A549 (cell line): ENCODE data around the gene STAP1. TPM values are rescaled to one million over a fixed set of nuclear protein-coding genes. Genes with fewer than 3 reads are reported as not detected.

Experiments used
- ATAC-seq, 2 experiments: fragments of 200-7000 bp in 1 of 2; fragments of >200 bp in 1 of 2; cut with Nextera tagmentation in 1 of 2; cut with Tn5 transposase in 1 of 2; 3 replicates each; pipeline versions ENCODE4 v1.8.0 to v1.9.1; 2018 to 2020; ENCODE audit warnings: mild to moderate bottlenecking in 1 of 2, moderate library complexity in 1 of 2
- CTCF ChIA-PET: fragments of 300-600 bp; sonication (Branson Sonifier 250); formaldehyde crosslinking; extraction: SDS; loops from one replicate; lab custom pipeline; 2021; ENCODE audit warnings: antibody characterized with exemption, inconsistent platforms; lab: Yijun Ruan, JAX
- POLR2A ChIA-PET: fragments of 350-600 bp; formaldehyde crosslinking; extraction: SDS; loops from one replicate; lab custom pipeline; 2021; ENCODE audit warnings: antibody characterized with exemption, inconsistent platforms; lab: Yijun Ruan, JAX
- DNase-seq, 2 experiments: peaks; one replicate each; pipeline versions ENCODE4 v3.0.0 to v3.0.0-alpha.2; 2011 to 2016; ENCODE audit warnings: low read depth in 1 of 2, low spot score in 1 of 2
- FAIRE-seq: peaks from 2 replicates; lab custom pipeline; 2011; peaks lifted over from hg19 to GRCh38; lab: Jason Lieb, UNC
- H3K27ac ChIP-seq, 2 experiments: fragments of >200 bp; sonication (Bioruptor Twin); formaldehyde crosslinking; 3 replicates each; pipeline ENCODE4 v1.5.1; 2016 to 2017
- H3K4me1 ChIP-seq: fragments of >200 bp; sonication (Bioruptor Twin); formaldehyde crosslinking; 3 replicates; pipeline ENCODE4 v1.6.1; 2016
- H3K4me2 ChIP-seq: fragments of >200 bp; sonication (Bioruptor Twin); formaldehyde crosslinking; 3 replicates; pipeline ENCODE4 v1.6.1; 2016
- H3K4me3 ChIP-seq: fragments of >200 bp; sonication (Bioruptor Twin); formaldehyde crosslinking; 3 replicates; pipeline ENCODE4 v1.5.1; 2016
- H3K9me3 ChIP-seq: fragments of >200 bp; sonication (Bioruptor Twin); formaldehyde crosslinking; 3 replicates; pipeline ENCODE4 v1.6.1; 2016
- ATOH8 ChIP-seq: fragments of 250-450 bp; sonication (Bioruptor Pico); IDR thresholded peaks from 2 replicates; pipeline ENCODE4 v1.5.0; 2020; ENCODE audit warnings: low read depth, mild to moderate bottlenecking, moderate library complexity
- CHD2 ChIP-seq: fragments of 150-350 bp; IDR thresholded peaks from 2 replicates; pipeline ENCODE4 v1.6.1; 2014; ENCODE audit warnings: low read length; ENCODE audit not compliant: partially characterized antibody
- E2F6 ChIP-seq: IDR thresholded peaks from 2 replicates; pipeline ENCODE4 v1.6.1; 2012; ENCODE audit warnings: low read depth, borderline replicate concordance
- EHF ChIP-seq: fragments of 250-450 bp; sonication (Bioruptor Pico); IDR thresholded peaks from 2 replicates; pipeline ENCODE4 v1.5.0; 2020; ENCODE audit warnings: mild to moderate bottlenecking
- ELK1 ChIP-seq: fragments of 150-350 bp; IDR thresholded peaks from 2 replicates; pipeline ENCODE4 v1.6.1; 2014; ENCODE audit warnings: low read depth, mild to moderate bottlenecking, low read length
- FOSL2 ChIP-seq, 2 experiments: fragments of 450-650 bp in 1 of 2; fragments of >200 bp in 1 of 2; sonication (Bioruptor Twin) in 1 of 2; formaldehyde crosslinking; IDR thresholded peaks; 2 replicates each; pipeline versions ENCODE4 v1.5.0 to v1.6.1; 2016 to 2020; ENCODE audit warnings: mild to moderate bottlenecking in 1 of 2, moderate library complexity in 1 of 2
- FOXS1 ChIP-seq: fragments of 250-450 bp; sonication (Bioruptor Pico); IDR thresholded peaks from 2 replicates; pipeline ENCODE4 v1.5.0; 2020; ENCODE audit warnings: mild to moderate bottlenecking, moderate library complexity
- HOXB13 ChIP-seq: fragments of 250-450 bp; sonication (Bioruptor Pico); IDR thresholded peaks from 2 replicates; pipeline ENCODE4 v1.5.0; 2020; ENCODE audit warnings: low read depth, mild to moderate bottlenecking, moderate library complexity
- JUN ChIP-seq, 2 experiments: fragments of >200 bp; sonication (Bioruptor Twin); formaldehyde crosslinking; IDR thresholded peaks; 2 replicates in 1 of 2; 3 replicates in 1 of 2; pipeline ENCODE4 v1.6.1; 2016 to 2017
- KDM1A ChIP-seq: fragments of 200-600 bp; sonication (generic); IDR thresholded peaks from 2 replicates; pipeline ENCODE4 v1.6.1; 2016; ENCODE audit warnings: low read depth, mild to moderate bottlenecking
- KDM5A ChIP-seq: fragments of 200-600 bp; sonication (generic); IDR thresholded peaks from 2 replicates; pipeline ENCODE4 v1.6.1; 2016; ENCODE audit warnings: antibody characterized with exemption, mild to moderate bottlenecking
- MAFK ChIP-seq: fragments of 450-650 bp; IDR thresholded peaks from 2 replicates; pipeline ENCODE4 v1.6.1; 2014; ENCODE audit not compliant: partially characterized antibody
- MAX ChIP-seq: IDR thresholded peaks from 2 replicates; pipeline ENCODE4 v1.6.1; 2012
- MAZ ChIP-seq: fragments of 150-350 bp; IDR thresholded peaks from 2 replicates; pipeline ENCODE4 v1.6.1; 2014; ENCODE audit warnings: antibody characterized with exemption, low read depth, low read length, borderline replicate concordance
- PHF8 ChIP-seq: fragments of 200-600 bp; sonication (generic); IDR thresholded peaks from 2 replicates; pipeline ENCODE4 v1.6.1; 2016; ENCODE audit warnings: low read depth, mild to moderate bottlenecking, antibody characterized with exemption, moderate library complexity, borderline replicate concordance
- RAD21 ChIP-seq, 2 experiments: fragments of >200 bp in 1 of 2; sonication (Bioruptor Twin) in 1 of 2; formaldehyde crosslinking in 1 of 2; IDR thresholded peaks in 1 of 2; conservative IDR thresholded peaks in 1 of 2; 2 replicates in 1 of 2; 3 replicates in 1 of 2; pipeline ENCODE4 v1.6.1; 2012 to 2018; ENCODE audit warnings: inconsistent platforms in 1 of 2
- RARB ChIP-seq: fragments of 250-450 bp; sonication (Bioruptor Pico); IDR thresholded peaks from 2 replicates; pipeline ENCODE4 v1.8.0; 2021; ENCODE audit warnings: mild to moderate bottlenecking, moderate library complexity
- RFX5 ChIP-seq: fragments of 450-650 bp; IDR thresholded peaks from 2 replicates; pipeline ENCODE4 v1.7.1; 2014; ENCODE audit warnings: antibody characterized with exemption, mild to moderate bottlenecking, moderate library complexity
- SMC3 ChIP-seq: fragments of >200 bp; sonication (Bioruptor Twin); formaldehyde crosslinking; IDR thresholded peaks from 3 replicates; pipeline ENCODE4 v1.6.1; 2018; ENCODE audit warnings: inconsistent platforms
- SREBF2 ChIP-seq: fragments of 450-650 bp; IDR thresholded peaks from 2 replicates; pipeline ENCODE4 v1.6.1; 2014; ENCODE audit warnings: mild to moderate bottlenecking, moderate library complexity
- USF2 ChIP-seq: fragments of 450-650 bp; IDR thresholded peaks from 2 replicates; pipeline ENCODE4 v1.6.1; 2014; ENCODE audit warnings: antibody characterized with exemption
- ZFP36 ChIP-seq: fragments of 450-650 bp; IDR thresholded peaks from 2 replicates; pipeline ENCODE4 v1.6.1; 2014; ENCODE audit warnings: borderline replicate concordance; ENCODE audit not compliant: partially characterized antibody
- ZNF302 ChIP-seq: fragments of 250-450 bp; sonication (Bioruptor Pico); IDR thresholded peaks from 2 replicates; pipeline ENCODE4 v1.9.0; 2021; ENCODE audit warnings: inconsistent platforms, mild to moderate bottlenecking, moderate library complexity
- whole genome bisulfite sequencing: methylation state at CpG from one replicate; pipeline ENCODE4 v1.1.6; 2017; ENCODE audit errors: missing lambda C conversion rate; 5-methylcytosine and 5-hydroxymethylcytosine counted together
- polyA minus RNA-seq: library from RNA; depleted of rRNA, polyadenylated mRNA; stranded (reverse); fragments of >200 nt; gene quantifications from 2 replicates; pipeline ENCODE4 v1.2.3, GENCODE V29; 2011; rRNA and poly(A)+ RNA removed
- polyA plus RNA-seq, 4 experiments: library from polyadenylated mRNA; depleted of rRNA in 3 of 4; stranded (reverse); fragments of >200 nt; fragmentation: RNase III in 1 of 4; extraction: RNeasy Plus Mini Kit Qiagen cat#74134 plus additional on column Dnase treatment in 1 of 4; gene quantifications; 2 replicates in 3 of 4; 3 replicates in 1 of 4; pipeline ENCODE4 v1.2.3, GENCODE V29; 2011 to 2017

The STAP1 gene
- not detected in 2 replicates for polyA plus RNA-seq (2011; rRNA removed)
- polyA plus RNA-seq (2012; cell fraction: cytosol; rRNA removed): not detected in 2 replicates
- polyA plus RNA-seq (2012; cell fraction: nucleus; rRNA removed): not detected in 2 replicates
- not detected in 3 replicates for polyA plus RNA-seq (2017; fragmentation: RNase III; extraction: RNeasy Plus Mini Kit Qiagen cat#74134 plus additional on column Dnase treatment)
- polyA minus RNA-seq: not detected in 2 replicates

- ATAC-seq: no peak
These were observed at the start of gene STAP1 for GRCh38 chr4:67558493-67558892. TSS of gene STAP1 (plus strand) at chr4:67558727. CDS start at chr4:67558810, 83 bp downstream.

GRCh38 chr4:67512501-67512900 is 46.0 kb upstream of the STAP1 start:
- H3K4me1 ChIP-seq: no peaks in the 10 kb centered on the region
- TF ChIP-seq ELK1 (no peak), FOXS1 (CRISPR knock-in tag) (no peak), RAD21 (conservative IDR thresholded peaks at IDR 0.05 in 1 of 2, IDR thresholded peaks at IDR 0.05 in 1 of 2) (no peak), FOSL2 (IDR thresholded peaks at IDR 0.05) (no peak), FOSL2 (CRISPR knock-in tag; IDR thresholded peaks at IDR 0.05) (no peak), MAX (no peak), SREBF2 (no peak), KDM5A (no peak), HOXB13 (no peak), JUN (IDR thresholded peaks at IDR 0.05) (no peak), KDM1A (no peak), RFX5 (no peak), ZFP36 (no peak), USF2 (no peak)
- TF ChIP-seq, all 56 proteins: peak for 0
- DNase-seq (no peak), FAIRE-seq (no peak), ATAC-seq (no peak)
- 86% methylated on average over 3 of the region's 3 CpGs for WGBS
- ChIA-PET POLR2A (no interaction called here), CTCF (no interaction called here)
- H3K4me2 ChIP-seq: no peak overlapping the region
- H3K4me3 ChIP-seq: no peak overlapping the region
- H3K27ac ChIP-seq: no peak overlapping the region
- no peaks in the 10 kb centered on the region for H3K9me3 ChIP-seq

More at GRCh38 chr4:67558493-67558892, at the start of gene STAP1:
- ChIA-PET CTCF (no interaction called here), POLR2A (no interaction called here)
- FAIRE-seq (no peak), DNase-seq (no peak)
- TF ChIP-seq ZNF302 (CRISPR knock-in tag) (no peak), PHF8 (no peak), RARB (CRISPR knock-in tag) (no peak), KDM1A (no peak), ZFP36 (no peak), EHF (CRISPR knock-in tag) (no peak), JUN (IDR thresholded peaks at IDR 0.05) (no peak), SREBF2 (no peak), ATOH8 (CRISPR knock-in tag) (no peak), CHD2 (no peak), RFX5 (no peak), SMC3 (no peak), MAFK (no peak), FOSL2 (IDR thresholded peaks at IDR 0.05) (no peak), FOSL2 (CRISPR knock-in tag; IDR thresholded peaks at IDR 0.05) (no peak), FOXS1 (CRISPR knock-in tag) (no peak), ELK1 (no peak), E2F6 (no peak), MAZ (no peak)
- Histone ChIP-seq H3K4me2 (no peak within 1 kb of the TSS), H3K4me3 (no peak within 1 kb of the TSS), H3K27ac (no peak within 1 kb of the TSS), H3K4me1 (no peaks in the 10 kb centered on the region), H3K9me3 (no peaks in the 10 kb centered on the region)
- 66% methylated on average over 4 of the region's 4 CpGs for WGBS
